ENCODE measurements around the gene FOLR1.

DNA sequence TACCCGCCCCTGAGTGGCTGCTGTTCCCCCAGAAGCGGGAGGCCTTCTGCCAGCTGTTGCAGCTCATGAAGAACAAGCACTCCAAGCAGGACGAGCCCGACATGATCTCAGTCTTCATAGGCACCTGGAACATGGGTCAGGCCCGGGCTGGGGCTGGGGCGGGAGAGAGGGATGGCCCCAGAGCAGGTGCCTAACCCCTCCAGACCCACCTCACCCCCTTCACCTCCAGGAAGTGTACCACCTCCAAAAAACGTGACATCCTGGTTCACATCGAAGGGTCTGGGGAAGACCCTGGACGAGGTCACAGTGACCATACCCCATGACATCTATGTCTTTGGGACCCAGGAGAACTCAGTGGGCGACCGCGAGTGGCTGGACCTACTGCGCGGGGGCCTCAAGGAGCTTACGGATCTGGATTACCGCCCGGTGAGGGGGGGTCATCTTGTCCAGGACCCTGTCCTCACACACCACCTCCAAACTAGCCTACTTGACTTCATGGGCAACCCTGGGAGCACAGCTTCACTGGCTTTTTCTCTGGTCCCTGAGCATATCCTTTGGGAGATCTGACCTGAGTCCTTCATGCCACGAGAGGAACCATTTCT is 38.9 kb downstream of the FOLR1 start:
- no peak for TF ChIP-seq CTCF (conservative IDR thresholded peaks at IDR 0.05; ENCODE audit: low read depth, low read length)
- TF ChIP-seq EZH2 (IDR thresholded peaks at IDR 0.05; ENCODE audit: borderline replicate concordance, low read depth, low read length, poor library complexity, severe bottlenecking) = no peak

Data from A673 (cell line).